Measurements from ENCODE around the gene S1PR1. TPM values are rescaled to one million over a fixed set of nuclear protein-coding genes. Genes with fewer than 3 reads are reported as not detected.

The S1PR1 gene
- total RNA-seq, 2 experiments from 2014 or later: 397 to 414 TPM

DNA sequence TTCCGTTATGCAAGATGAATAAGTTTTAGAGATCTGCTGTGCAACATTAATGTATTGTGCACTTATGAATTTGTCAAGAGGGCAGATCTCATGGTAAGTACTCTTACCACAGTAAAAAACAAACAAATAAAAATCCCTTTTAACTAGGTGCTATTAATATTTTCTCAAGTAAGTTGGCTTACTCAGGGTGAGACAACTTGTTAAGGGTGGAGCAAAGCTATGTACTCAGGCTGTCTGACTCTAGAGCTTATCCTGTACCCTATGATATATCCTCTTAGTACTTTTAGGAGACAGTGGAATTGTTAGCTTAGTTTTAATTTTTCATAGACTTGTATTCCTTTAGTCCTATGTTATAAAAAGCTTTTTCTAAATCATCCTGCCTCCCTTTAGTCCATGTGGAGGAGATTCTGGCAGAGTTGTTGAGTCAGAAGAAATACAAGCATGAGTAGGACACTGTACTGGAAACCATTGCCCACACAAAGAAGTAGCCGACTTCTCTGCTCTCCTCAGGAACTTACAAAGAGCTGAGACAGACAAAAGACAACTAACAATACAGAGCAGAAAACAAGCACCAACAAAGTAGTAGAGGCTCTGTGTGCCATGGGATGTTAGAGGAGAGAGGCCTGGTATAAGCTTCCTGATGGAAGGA is 49.2 kb downstream of the S1PR1 start:
- intact Hi-C loops (cut with DNase I, micrococcal nuclease): loop anchor here in 1 of 2 experiments (5.0 kb wide), 1 partner anchor 259 kb away; the partner anchor contains the start of gene DPH5
- ChIA-PET POLR2A (interaction anchor here (0.7 to 6.1 kb wide), 6 partner anchors 19 to 49 kb away, joined by 4 to 113 read pairs (median 18); partner anchors contain the start of gene S1PR1), CTCF (interaction anchor here (1.3 to 3.6 kb wide), 5 partner anchors 23 to 149 kb away, joined by 4 to 70 read pairs (median 7); partner anchors contain the start of gene S1PR1)
- no peaks in the 10 kb centered on the region for H3K36me3 ChIP-seq (ENCODE audit: insufficient read depth, low read length)
- Mint-ChIP-seq H3K9me3 (no peaks in the 10 kb centered on the region), H3K27me3 (no peaks in the 10 kb centered on the region), H3K4me1 (ENCODE audit: low read depth) (peaks cover 85% of the 10 kb centered on the region), H3K27ac (peak overlapping the region; percentile 96), H3K36me3 (ENCODE audit: low read depth) (no peaks in the 10 kb centered on the region), H3K4me3 (peak overlapping the region; percentile 45)
- no peak for ATAC-seq (ENCODE audit: poor library complexity)
- TF ChIP-seq, protein P1, sequence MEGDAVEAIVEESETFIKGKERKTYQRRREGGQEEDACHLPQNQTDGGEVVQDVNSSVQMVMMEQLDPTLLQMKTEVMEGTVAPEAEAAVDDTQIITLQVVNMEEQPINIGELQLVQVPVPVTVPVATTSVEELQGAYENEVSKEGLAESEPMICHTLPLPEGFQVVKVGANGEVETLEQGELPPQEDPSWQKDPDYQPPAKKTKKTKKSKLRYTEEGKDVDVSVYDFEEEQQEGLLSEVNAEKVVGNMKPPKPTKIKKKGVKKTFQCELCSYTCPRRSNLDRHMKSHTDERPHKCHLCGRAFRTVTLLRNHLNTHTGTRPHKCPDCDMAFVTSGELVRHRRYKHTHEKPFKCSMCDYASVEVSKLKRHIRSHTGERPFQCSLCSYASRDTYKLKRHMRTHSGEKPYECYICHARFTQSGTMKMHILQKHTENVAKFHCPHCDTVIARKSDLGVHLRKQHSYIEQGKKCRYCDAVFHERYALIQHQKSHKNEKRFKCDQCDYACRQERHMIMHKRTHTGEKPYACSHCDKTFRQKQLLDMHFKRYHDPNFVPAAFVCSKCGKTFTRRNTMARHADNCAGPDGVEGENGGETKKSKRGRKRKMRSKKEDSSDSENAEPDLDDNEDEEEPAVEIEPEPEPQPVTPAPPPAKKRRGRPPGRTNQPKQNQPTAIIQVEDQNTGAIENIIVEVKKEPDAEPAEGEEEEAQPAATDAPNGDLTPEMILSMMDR (IDR thresholded peaks at IDR 0.05): no peak
- H3K9me3 ChIP-seq (ENCODE audit: control insufficient read depth in 1 of 2, insufficient read depth in 1 of 2, low read length in 2 of 2): no peaks in the 10 kb centered on the region
- H3K27me3 ChIP-seq (ENCODE audit: control insufficient read depth in 1 of 2, insufficient read depth in 2 of 2, low read length in 2 of 2): no peaks in the 10 kb centered on the region
- peak in 1 of 14 experiments; percentile 7 for DNase-seq
- H3K27ac ChIP-seq (ENCODE audit: low read depth in 1 of 2, low read length in 2 of 2): peak overlapping the region in 1 of 2 donors; percentile 29
- H3K4me3 ChIP-seq (ENCODE audit: low read length): no peak overlapping the region
- H3K4me1 ChIP-seq (ENCODE audit: insufficient read depth, low read length): peaks cover 77% of the 10 kb centered on the region

DNA sequence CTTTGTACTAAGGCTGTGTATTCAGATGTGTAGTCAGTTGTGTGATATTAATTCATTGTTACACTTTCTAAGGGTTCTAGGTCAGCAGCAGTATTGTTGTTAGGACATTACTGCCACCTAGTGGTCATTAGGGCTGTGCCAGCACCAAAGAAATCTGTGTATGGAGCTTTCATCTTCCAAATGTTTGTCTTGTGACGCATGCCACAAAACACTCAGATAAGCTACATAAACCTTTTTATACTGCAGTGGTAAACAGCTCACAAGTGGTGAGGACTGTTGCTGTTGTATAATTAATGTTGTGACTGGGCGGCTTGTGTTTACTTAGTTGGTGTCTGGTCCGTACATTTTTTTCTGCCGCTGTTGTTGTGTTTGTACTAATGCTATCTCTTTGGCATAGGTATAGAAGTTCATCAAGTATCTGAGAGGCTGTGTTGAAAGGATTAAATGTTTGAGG is 51.7 kb downstream of the S1PR1 start:
- CTCF ChIA-PET: interaction anchor here (0.5 to 3.6 kb wide), 58 partner anchors 9 to 420 kb away, joined by 3 to 70 read pairs (median 5); partner anchors contain the start of genes DPH5, EXTL2 and S1PR1
- H3K9me3 Mint-ChIP-seq: no peaks in the 10 kb centered on the region
- H3K4me3 Mint-ChIP-seq: peak overlapping the region; percentile 25
- peaks cover 76% of the 10 kb centered on the region for H3K4me1 Mint-ChIP-seq (ENCODE audit: low read depth)
- peak overlapping the region; percentile 83 for H3K27ac Mint-ChIP-seq
- peak; percentile 62 for ATAC-seq (ENCODE audit: poor library complexity)
- TF ChIP-seq, protein P1 (IDR thresholded peaks at IDR 0.05): peak; percentile 89
- H3K36me3 Mint-ChIP-seq (ENCODE audit: low read depth): no peaks in the 10 kb centered on the region
- intact Hi-C loops (cut with DNase I, micrococcal nuclease): loop anchor here (1.0 to 5.0 kb wide), 7 partner anchors 50 to 368 kb away; partner anchors contain the start of gene DPH5 (in 1 of the 2)
- Histone ChIP-seq H3K4me3 (ENCODE audit: low read length) (no peak overlapping the region), H3K9me3 (ENCODE audit: control insufficient read depth in 1 of 2, insufficient read depth in 1 of 2, low read length in 2 of 2) (no peaks in the 10 kb centered on the region), H3K27me3 (ENCODE audit: control insufficient read depth in 1 of 2, insufficient read depth in 2 of 2, low read length in 2 of 2) (no peaks in the 10 kb centered on the region), H3K36me3 (ENCODE audit: insufficient read depth, low read length) (no peaks in the 10 kb centered on the region), H3K4me1 (ENCODE audit: insufficient read depth, low read length) (peaks cover 78% of the 10 kb centered on the region), H3K27ac (ENCODE audit: low read depth in 1 of 2, low read length in 2 of 2) (no peak overlapping the region)
- POLR2A ChIA-PET: interaction anchor here (0.6 to 6.1 kb wide), 25 partner anchors 9 to 394 kb away, joined by 3 to 113 read pairs (median 5); partner anchors contain the start of genes EXTL2 and S1PR1
- H3K27me3 Mint-ChIP-seq: no peaks in the 10 kb centered on the region
- DNase-seq: peak; percentile 45 to 90 (median 64)

GRCh38 chr1:101290119-101290921 is 53.5 kb downstream of the S1PR1 start:
- Histone ChIP-seq H3K4me3 (ENCODE audit: low read length) (no peak overlapping the region), H3K4me1 (ENCODE audit: insufficient read depth, low read length) (peaks cover 76% of the 10 kb centered on the region), H3K27me3 (ENCODE audit: control insufficient read depth in 1 of 2, insufficient read depth in 2 of 2, low read length in 2 of 2) (no peaks in the 10 kb centered on the region), H3K36me3 (ENCODE audit: insufficient read depth, low read length) (no peaks in the 10 kb centered on the region), H3K9me3 (ENCODE audit: control insufficient read depth in 1 of 2, insufficient read depth in 1 of 2, low read length in 2 of 2) (no peaks in the 10 kb centered on the region), H3K27ac (ENCODE audit: low read depth in 1 of 2, low read length in 2 of 2) (no peak overlapping the region)
- no peaks in the 10 kb centered on the region for H3K27me3 Mint-ChIP-seq
- intact Hi-C loops (cut with DNase I, micrococcal nuclease): no loop called here
- CTCF ChIA-PET: interaction anchor here (0.7 to 2.7 kb wide), 6 partner anchors 19 to 153 kb away, joined by 3 to 21 read pairs (median 10); no protein-coding TSS in a partner anchor
- TF ChIP-seq, protein P1 (IDR thresholded peaks at IDR 0.05): no peak
- no peaks in the 10 kb centered on the region for H3K9me3 Mint-ChIP-seq
- H3K4me3 Mint-ChIP-seq: peak overlapping the region; percentile 63
- peaks cover 69% of the 10 kb centered on the region for H3K4me1 Mint-ChIP-seq (ENCODE audit: low read depth)
- ATAC-seq (ENCODE audit: poor library complexity) (no peak), DNase-seq (no peak)
- H3K36me3 Mint-ChIP-seq (ENCODE audit: low read depth): no peaks in the 10 kb centered on the region
- POLR2A ChIA-PET: interaction anchor here (0.6 to 4.2 kb wide), 12 partner anchors 11 to 392 kb away, joined by 3 to 31 read pairs (median 4); partner anchors contain the start of gene S1PR1
- peak overlapping the region; percentile 69 for H3K27ac Mint-ChIP-seq
